Neural cell (in vitro differentiated cells): ENCODE results near the gene ALDOA.

ENCODE experiments used
- EZH2 ChIP-seq: fragments of 200-600, 300-800 bp; shearing (Covaris generic), sonication (generic); IDR thresholded peaks from 2 replicates; pipeline ENCODE4 v1.6.1; 2014; ENCODE audit warnings: antibody characterized with exemption, low read length, borderline replicate concordance, mild to moderate bottlenecking; ENCODE audit not compliant: insufficient read depth, poor library complexity, severe bottlenecking
- POLR2AphosphoS5 ChIP-seq: IDR thresholded peaks from 2 replicates; pipeline ENCODE4 v1.6.1; 2012
- TF ChIP-seq, protein P1 (sequence below): fragments of 450-650 bp; IDR thresholded peaks from 2 replicates; pipeline ENCODE4 v1.5.1; 2014; ENCODE audit warnings: antibody characterized with exemption, mild to moderate bottlenecking, moderate library complexity; ENCODE audit not compliant: poor library complexity, severe bottlenecking

GRCh38 chr16:30104492-30104891 lies 38.9 kb downstream of the ALDOA start:
- no peak for TF ChIP-seq POLR2AphosphoS5
- TF ChIP-seq EZH2, result no peak
- TF ChIP-seq, protein P1, sequence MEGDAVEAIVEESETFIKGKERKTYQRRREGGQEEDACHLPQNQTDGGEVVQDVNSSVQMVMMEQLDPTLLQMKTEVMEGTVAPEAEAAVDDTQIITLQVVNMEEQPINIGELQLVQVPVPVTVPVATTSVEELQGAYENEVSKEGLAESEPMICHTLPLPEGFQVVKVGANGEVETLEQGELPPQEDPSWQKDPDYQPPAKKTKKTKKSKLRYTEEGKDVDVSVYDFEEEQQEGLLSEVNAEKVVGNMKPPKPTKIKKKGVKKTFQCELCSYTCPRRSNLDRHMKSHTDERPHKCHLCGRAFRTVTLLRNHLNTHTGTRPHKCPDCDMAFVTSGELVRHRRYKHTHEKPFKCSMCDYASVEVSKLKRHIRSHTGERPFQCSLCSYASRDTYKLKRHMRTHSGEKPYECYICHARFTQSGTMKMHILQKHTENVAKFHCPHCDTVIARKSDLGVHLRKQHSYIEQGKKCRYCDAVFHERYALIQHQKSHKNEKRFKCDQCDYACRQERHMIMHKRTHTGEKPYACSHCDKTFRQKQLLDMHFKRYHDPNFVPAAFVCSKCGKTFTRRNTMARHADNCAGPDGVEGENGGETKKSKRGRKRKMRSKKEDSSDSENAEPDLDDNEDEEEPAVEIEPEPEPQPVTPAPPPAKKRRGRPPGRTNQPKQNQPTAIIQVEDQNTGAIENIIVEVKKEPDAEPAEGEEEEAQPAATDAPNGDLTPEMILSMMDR, result no peak
